H1 (cell line): ENCODE results near the gene EIF4A3. TPM values are rescaled to one million over a fixed set of nuclear protein-coding genes. Genes with fewer than 3 reads are reported as not detected.

Experiments used
- CTCF ChIA-PET: fragments of 300-600 bp; sonication (Branson Sonifier 250); formaldehyde crosslinking; loops from one replicate; lab custom pipeline; 2021; ENCODE audit not compliant: partially characterized antibody; lab: Charles Lee
- POLR2A ChIA-PET: fragments of 300-600 bp; sonication (Branson Sonifier 250); formaldehyde crosslinking; loops from one replicate; lab custom pipeline; 2021; ENCODE audit warnings: inconsistent platforms; ENCODE audit not compliant: partially characterized antibody; lab: Charles Lee
- DNase-seq, 2 experiments: peaks; one replicate each; pipeline versions ENCODE4 v3.0.0 to v3.0.0-alpha.2; 2010 to 2022; ENCODE audit warnings: low spot score in 2 of 2, low read depth in 1 of 2, mixed read lengths in 1 of 2
- FAIRE-seq: peaks from 2 replicates; lab custom pipeline; 2011; peaks lifted over from hg19 to GRCh38; lab: Jason Lieb, UNC
- H2AFZ ChIP-seq: 2 replicates; pipeline ENCODE4 v1.8.1; 2012; ENCODE audit warnings: low read length, inconsistent platforms
- H2AK5ac ChIP-seq: 2 replicates; pipeline ENCODE4 v1.6.1; 2013; ENCODE audit warnings: low read depth, low read length
- H2BK120ac ChIP-seq: replicated peaks from 2 replicates; pipeline ENCODE3; 2013; ENCODE audit warnings: low read depth, low read length, inconsistent platforms
- H2BK12ac ChIP-seq: 2 replicates; pipeline ENCODE4 v1.6.1; 2013; ENCODE audit warnings: low read depth, low read length
- H2BK15ac ChIP-seq: 2 replicates; pipeline ENCODE4 v1.6.1; 2013; ENCODE audit warnings: low read length
- H2BK20ac ChIP-seq: 2 replicates; pipeline ENCODE4 v1.6.1; 2013; ENCODE audit warnings: low read length
- H2BK5ac ChIP-seq: 2 replicates; pipeline ENCODE4 v1.6.1; 2013; ENCODE audit warnings: low read depth, low read length
- H3K14ac ChIP-seq: 2 replicates; pipeline ENCODE4 v1.6.1; 2013; ENCODE audit warnings: inconsistent platforms; ENCODE audit not compliant: insufficient read length
- H3K18ac ChIP-seq: 2 replicates; pipeline ENCODE4 v1.6.1; 2013; ENCODE audit warnings: low read length; ENCODE audit errors: extremely low read depth
- H3K23ac ChIP-seq: 2 replicates; pipeline ENCODE4 v1.6.1; 2013; ENCODE audit warnings: inconsistent platforms; ENCODE audit not compliant: insufficient read length
- H3K23me2 ChIP-seq: 2 replicates; pipeline ENCODE4 v1.6.1; 2013; ENCODE audit warnings: low read depth, low read length
- H3K27ac ChIP-seq: 2 replicates; pipeline ENCODE4 v1.6.1; 2011; ENCODE audit warnings: low read depth, low read length, inconsistent platforms
- H3K27me3 ChIP-seq, 4 experiments: replicated peaks in 1 of 4; 1 replicate in 1 of 4; 2 replicates in 3 of 4; pipeline versions ENCODE4 v1.6.1 to v1.8.1; 2011 to 2013; ENCODE audit warnings: low read length in 3 of 4, mild to moderate bottlenecking in 3 of 4, inconsistent platforms in 2 of 4, mixed read lengths in 2 of 4, moderate library complexity in 1 of 4; ENCODE audit not compliant: control insufficient read depth in 3 of 4, insufficient read depth in 3 of 4; ENCODE audit errors: extremely low read depth in 1 of 4
- H3K36me3 ChIP-seq, 4 experiments: 2 replicates each; pipeline versions ENCODE4 v1.6.1 to v1.8.1; 2011 to 2013; ENCODE audit warnings: mild to moderate bottlenecking in 4 of 4, low read length in 3 of 4, moderate library complexity in 2 of 4, control low read depth in 1 of 4, inconsistent platforms in 1 of 4; ENCODE audit not compliant: insufficient read depth in 4 of 4, control insufficient read depth in 2 of 4
- H3K4ac ChIP-seq: replicated peaks from 2 replicates; pipeline ENCODE3; 2013; ENCODE audit warnings: low read length, low read depth, mixed read lengths, inconsistent platforms; ENCODE audit not compliant: insufficient read length
- H3K4me1 ChIP-seq, 4 experiments: replicated peaks in 1 of 4; 1 replicate in 1 of 4; 2 replicates in 3 of 4; pipeline versions ENCODE4 v1.6.1 to v1.8.1; 2011 to 2013; ENCODE audit warnings: low read length in 3 of 4, inconsistent platforms in 2 of 4, mixed read lengths in 1 of 4; ENCODE audit not compliant: insufficient read depth in 4 of 4, control insufficient read depth in 3 of 4
- H3K4me2 ChIP-seq, 2 experiments: 2 replicates each; pipeline versions ENCODE4 v1.6.1 to v1.8.1; 2011 to 2013; ENCODE audit warnings: low read depth in 2 of 2, low read length in 2 of 2, control low read depth in 1 of 2, inconsistent platforms in 1 of 2, mild to moderate bottlenecking in 1 of 2; ENCODE audit not compliant: insufficient read depth in 1 of 2
- H3K4me3 ChIP-seq, 4 experiments: fragments of 200-600, 300-600 bp in 1 of 4; sonication (generic), shearing (Covaris generic), sonication (Bioruptor Twin) in 1 of 4; 2 replicates each; pipeline versions ENCODE4 v1.5.1 to v1.8.1; 2011 to 2016; ENCODE audit warnings: low read length in 4 of 4, low read depth in 3 of 4, control low read depth in 2 of 4, inconsistent platforms in 2 of 4, mild to moderate bottlenecking in 2 of 4, mixed read lengths in 1 of 4, moderate library complexity in 1 of 4; ENCODE audit not compliant: insufficient read depth in 2 of 4; ENCODE audit errors: extremely low read depth in 1 of 4
- H3K56ac ChIP-seq: replicated peaks from 2 replicates; pipeline ENCODE3; 2013; ENCODE audit warnings: low read depth, mild to moderate bottlenecking, mixed read lengths, low read length, inconsistent platforms; ENCODE audit not compliant: insufficient read length
- H3K79me1 ChIP-seq: 2 replicates; pipeline ENCODE4 v1.6.1; 2013; ENCODE audit warnings: low read depth, low read length, control low read depth
- H3K79me2 ChIP-seq, 2 experiments: 2 replicates each; pipeline versions ENCODE4 v1.6.1 to v1.8.1; 2012 to 2013; ENCODE audit warnings: low read length in 2 of 2, mild to moderate bottlenecking in 2 of 2, inconsistent platforms in 1 of 2; ENCODE audit not compliant: insufficient read depth in 2 of 2, control insufficient read depth in 1 of 2
- H3K9ac ChIP-seq, 4 experiments: replicated peaks in 1 of 4; 1 replicate in 1 of 4; 2 replicates in 3 of 4; pipeline versions ENCODE4 v1.6.1 to v1.8.1; 2011 to 2013; ENCODE audit warnings: low read depth in 3 of 4, low read length in 3 of 4, control low read depth in 2 of 4, mild to moderate bottlenecking in 2 of 4, moderate library complexity in 2 of 4, inconsistent platforms in 1 of 4; ENCODE audit errors: extremely low read depth in 1 of 4
- H3K9me3 ChIP-seq, 2 experiments: 2 replicates each; pipeline versions ENCODE4 v1.6.1 to v1.8.1; 2012 to 2013; ENCODE audit warnings: mild to moderate bottlenecking in 2 of 2, moderate library complexity in 2 of 2, control low read depth in 1 of 2, inconsistent platforms in 1 of 2, low read depth in 1 of 2, low read length in 1 of 2, mixed read lengths in 1 of 2; ENCODE audit not compliant: insufficient read depth in 2 of 2
- H4K20me1 ChIP-seq, 2 experiments: replicated peaks in 1 of 2; 2 replicates each; pipeline versions ENCODE3 to v1.8.1; 2011 to 2013; ENCODE audit warnings: inconsistent platforms in 2 of 2, low read length in 2 of 2, mild to moderate bottlenecking in 1 of 2; ENCODE audit not compliant: insufficient read depth in 2 of 2, control insufficient read depth in 1 of 2
- H4K5ac ChIP-seq: 2 replicates; pipeline ENCODE4 v1.6.1; 2013; ENCODE audit warnings: low read length, low read depth, mixed read lengths, inconsistent platforms; ENCODE audit not compliant: insufficient read length
- H4K8ac ChIP-seq: 2 replicates; pipeline ENCODE4 v1.8.0; 2013; ENCODE audit warnings: mild to moderate bottlenecking, moderate library complexity, low read length, inconsistent platforms; ENCODE audit not compliant: insufficient read depth; ENCODE audit errors: extremely low read depth
- H4K91ac ChIP-seq: replicated peaks from 2 replicates; pipeline ENCODE3; 2013; ENCODE audit warnings: low read length, mixed read lengths, inconsistent platforms; ENCODE audit not compliant: insufficient read length
- CTBP2 ChIP-seq: IDR thresholded peaks from 2 replicates; pipeline ENCODE4 v1.7.0; 2011; ENCODE audit warnings: borderline replicate concordance, mild to moderate bottlenecking, moderate library complexity, mixed read lengths, low read length; ENCODE audit not compliant: insufficient read depth, insufficient read length
- E2F6 ChIP-seq: IDR thresholded peaks from 2 replicates; pipeline ENCODE4 v1.6.1; 2012; ENCODE audit warnings: inconsistent platforms
- EGR1 ChIP-seq: IDR thresholded peaks from 2 replicates; pipeline ENCODE4 v1.6.1; 2011; ENCODE audit warnings: low read depth, low read length, borderline replicate concordance
- JUN ChIP-seq: IDR thresholded peaks from 2 replicates; pipeline ENCODE4 v1.6.1; 2011; ENCODE audit warnings: low read depth, mild to moderate bottlenecking, improper control_type of control experiment, low read length
- KDM1A ChIP-seq: fragments of 200-600, 300-600 bp; sonication (generic); IDR thresholded peaks from 2 replicates; pipeline ENCODE4 v1.7.1; 2016; ENCODE audit warnings: mild to moderate bottlenecking, low read length, borderline replicate concordance
- KDM4A ChIP-seq: IDR thresholded peaks from one replicate; pipeline ENCODE4 v1.7.1; 2012; ENCODE audit warnings: low read depth, mild to moderate bottlenecking, moderate library complexity, low read length, inconsistent platforms; ENCODE audit not compliant: severe bottlenecking
- MAX ChIP-seq: IDR thresholded peaks from 2 replicates; pipeline ENCODE4 v1.6.1; 2012; ENCODE audit warnings: inconsistent platforms
- RFX5 ChIP-seq: IDR thresholded peaks from 2 replicates; pipeline ENCODE4 v1.6.1; 2011; ENCODE audit warnings: low read depth, low read length, improper control_type of control experiment, borderline replicate concordance
- TAF1 ChIP-seq: IDR thresholded peaks from 2 replicates; pipeline ENCODE4 v1.6.1; 2011; ENCODE audit warnings: mild to moderate bottlenecking, low read depth, low read length
- WGBS, 2 experiments: shearing (Covaris generic) in 1 of 2; methylation state at CpG; one replicate each; pipeline versions ENCODE4 v1.1.6 to v1.1.7; 2013 to 2015; ENCODE audit warnings: low lambda C conversion rate in 2 of 2, mixed read lengths in 2 of 2, inconsistent platforms in 1 of 2, low coverage in 1 of 2, missing lambda C conversion rate in 1 of 2; ENCODE audit not compliant: insufficient replicate concordance in 2 of 2, insufficient coverage in 1 of 2, insufficient read length in 1 of 2; ENCODE audit errors: extremely low coverage in 1 of 2, missing lambda C conversion rate in 1 of 2; 5-methylcytosine and 5-hydroxymethylcytosine counted together
- polyA plus RNA-seq, 7 experiments: library from polyadenylated mRNA; depleted of rRNA in 3 of 7; stranded (reverse) in 5 of 7; unstranded in 2 of 7; fragments of >200 nt in 5 of 7; fragments of 200-250 nt in 2 of 7; gene quantifications; 1 replicate in 5 of 7; 2 replicates in 1 of 7; 4 replicates in 1 of 7; pipeline versions ENCODE4 v1.2.1 to v1.2.3, GENCODE V29; 2011 to 2013; ENCODE audit warnings: missing spikeins in 2 of 7, mixed read lengths in 2 of 7
- total RNA-seq: library from RNA; stranded (reverse); fragmentation: NEBNext Ultra II Directional; extraction: Animal tissue kit (Norgen Biotek cat#: 25700); gene quantifications from 2 replicates; pipeline ENCODE4 v1.2.1, GENCODE V29; 2021

Gene EIF4A3
- total and polyA plus RNA-seq, 2 of the 8 experiments (the other 6 are each of a cell fraction or from before 2014, with no cell fraction given), result 142 to 146 TPM

- H3K4me3 ChIP-seq, result no peak overlapping the region
- 0 out of 2 replicates have a peak, but pooled peaks cover 2% of the 10 kb centered on the region for H3K79me1 ChIP-seq
- no peaks in the 10 kb centered on the region for H4K20me1 ChIP-seq
- H3K4me1 ChIP-seq, result peaks cover 0 to 11% (median 8%) of the 10 kb centered on the region in 4 experiments; a peak in 4 of 7 replicates
- FAIRE-seq (no peak), DNase-seq (peak in 1 of 2 experiments; percentile 51)
- H2BK20ac ChIP-seq, result no peak overlapping the region
- no peak overlapping the region for H2BK120ac ChIP-seq
- no peak overlapping the region for H3K14ac ChIP-seq
- peak overlapping the region; percentile 81; the same call in 1 of the 2 replicates for H2BK5ac ChIP-seq
- no peak overlapping the region for H2AFZ ChIP-seq
- no peak overlapping the region for H3K23ac ChIP-seq
- H3K9me3 ChIP-seq, result no peaks in the 10 kb centered on the region
- no peaks in the 10 kb centered on the region for H3K36me3 ChIP-seq
- ChIA-PET POLR2A (interaction anchor here (1.0 to 3.6 kb wide), 8 partner anchors 8 to 119 kb away, joined by 4 to 20 read pairs (median 6); partner anchors contain the start of gene GAA), CTCF (interaction anchor here (0.7 to 2.5 kb wide), 8 partner anchors 8 to 82 kb away, joined by 3 to 11 read pairs (median 4); partner anchors contain the start of gene GAA)
- H3K4me2 ChIP-seq, result peak overlapping the region in 1 of 2 experiments; percentile 50; a peak in 2 of 4 replicates
- 88% methylated on average over 14 of the region's 20 CpGs; no CpG with 5 or more reads in 1 of the 2 experiments for WGBS, 2 experiments
- no peaks in the 10 kb centered on the region for H3K23me2 ChIP-seq
- H3K56ac ChIP-seq, result peak overlapping the region; percentile 25
- peak overlapping the region; percentile 60 for H3K18ac ChIP-seq
- H3K27ac ChIP-seq, result no peak overlapping the region
- H4K91ac ChIP-seq, result peak overlapping the region; percentile 89
- H3K9ac ChIP-seq, result peak overlapping the region in 2 of 4 experiments; percentile 8 to 19; a peak in 1 of 7 replicates
- H3K27me3 ChIP-seq, result no peaks in the 10 kb centered on the region
- no peak overlapping the region for H3K4ac ChIP-seq
- no peak overlapping the region for H4K5ac ChIP-seq
- H2AK5ac ChIP-seq, result 0 out of 2 replicates have a peak overlapping the region, but pooled peaks have one; percentile 15
- peak overlapping the region; percentile 89; the same call in 1 of the 2 replicates for H4K8ac ChIP-seq
- H3K79me2 ChIP-seq, result no peaks in the 10 kb centered on the region
- H2BK12ac ChIP-seq, result no peak overlapping the region
- H2BK15ac ChIP-seq, result no peak overlapping the region
- TF ChIP-seq KDM4A (no peak), MAX (peak; percentile 42; the same call in 1 of the 2 replicates), KDM1A (no peak), RFX5 (no peak), E2F6 (no peak), CTBP2 (no peak), EGR1 (0 out of 2 replicates have a peak, but pooled peaks have one; percentile 7), TAF1 (no peak), JUN (no peak)
Observed at GRCh38 chr17:80113033-80113484, 33.9 kb downstream of the EIF4A3 start.
